Measurements from ENCODE around the gene CHST3. TPM values are rescaled to one million over a fixed set of nuclear protein-coding genes. Genes with fewer than 3 reads are reported as not detected.

The CHST3 gene
- polyA plus RNA-seq, 2 of the 4 experiments (the other 2 are of a cell fraction), result 12.8 to 23.1 TPM

DNA sequence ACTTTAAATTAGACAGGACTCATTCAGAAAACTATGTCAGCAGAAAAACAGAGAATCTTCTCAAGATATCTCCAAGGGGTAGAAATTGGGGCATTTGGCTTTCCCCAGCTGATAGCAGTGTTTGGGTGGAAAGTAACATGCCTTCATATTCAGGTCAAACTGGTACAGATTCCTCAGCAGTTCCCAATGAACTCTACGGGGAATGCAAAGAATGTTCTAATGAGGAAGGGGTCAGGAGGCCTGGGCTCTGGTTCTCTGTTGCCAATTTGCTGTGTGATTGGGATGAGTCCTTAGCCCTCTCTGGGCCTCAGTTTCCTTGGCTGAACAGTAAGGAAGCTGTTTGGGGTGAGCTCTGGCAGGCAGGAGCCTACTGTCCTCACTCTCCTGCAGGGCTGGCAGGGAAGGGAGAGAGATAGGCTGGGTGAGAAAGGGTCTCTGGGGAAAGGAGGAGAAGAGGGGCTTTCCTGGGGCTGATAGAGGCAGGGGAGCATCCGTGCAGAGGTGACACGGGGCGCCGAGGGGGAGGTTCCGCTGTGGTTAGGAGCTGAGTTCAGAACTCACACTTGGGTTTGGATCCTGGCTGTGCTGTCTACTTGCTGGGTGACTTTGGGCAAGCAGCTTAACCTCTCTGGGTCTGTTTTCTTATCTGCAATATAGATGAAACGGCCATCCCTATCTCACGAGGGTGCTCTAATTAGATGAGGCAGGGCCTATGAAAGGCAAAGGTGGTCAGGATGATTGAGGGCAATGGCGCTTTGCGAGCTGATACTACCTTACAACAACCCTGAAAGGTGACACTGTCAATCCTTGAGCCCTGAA, 79.0 kb downstream of the CHST3 start:
- WGBS (ENCODE audit: missing lambda C conversion rate), result 86% methylated on average over 10 of the region's 10 CpGs

DNA sequence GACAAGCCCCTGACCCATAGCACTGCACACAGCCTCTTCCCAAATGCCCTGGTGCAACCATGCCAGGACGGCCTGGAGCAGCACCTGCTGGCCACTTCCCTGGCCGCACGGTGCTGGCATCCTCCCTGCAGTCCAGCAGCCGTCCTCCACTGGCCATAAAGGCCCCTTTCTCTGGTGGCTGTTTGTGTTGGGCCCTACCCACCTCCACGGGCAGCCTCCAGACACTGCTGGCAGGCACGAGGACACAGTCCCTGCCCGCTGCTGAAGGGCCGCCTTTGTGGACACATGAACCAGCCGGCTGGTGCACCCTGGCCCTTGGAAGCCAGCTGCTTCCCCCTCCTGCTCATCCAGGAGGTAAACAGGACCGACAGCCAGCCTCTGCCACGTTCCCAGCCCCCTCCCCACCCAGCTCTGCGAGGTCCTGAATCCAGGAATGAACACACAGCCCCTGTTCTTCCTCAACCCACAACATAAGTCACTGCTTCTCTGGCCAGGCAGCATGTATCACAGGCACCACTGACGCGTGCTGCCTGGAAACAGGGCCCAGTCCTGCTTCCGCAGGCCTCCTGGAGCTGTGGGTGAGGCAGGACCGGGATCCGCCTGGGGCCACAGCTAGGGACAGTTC, 80.3 kb downstream of the CHST3 start:
- Histone ChIP-seq H3K4me2 (no peak overlapping the region), H3K4me1 (peaks cover 3% of the 10 kb centered on the region; the same call in 1 of the 3 replicates), H3K27ac (peak overlapping the region in 1 of 2 experiments; percentile 59; a peak in 3 of 6 replicates), H3K9me3 (peaks cover 6% of the 10 kb centered on the region; the same call in 1 of the 3 replicates), H3K4me3 (no peak overlapping the region)
- POLR2A ChIA-PET, result interaction anchor here (1.0 kb wide), 1 partner anchor 216 kb away, joined by 3 read pairs; no protein-coding TSS in a partner anchor
- CTCF ChIA-PET, result interaction anchor here (0.7 to 22.0 kb wide), 8 partner anchors 9 to 731 kb away, joined by 3 to 207 read pairs (median 6); no protein-coding TSS in a partner anchor
- FAIRE-seq (no peak), ATAC-seq (peak; percentile 71 to 83), DNase-seq (ENCODE audit: low read depth in 1 of 2, low spot score in 1 of 2) (peak in 1 of 2 experiments; percentile 43)
- TF ChIP-seq KDM1A (IDR thresholded peaks at IDR 0.05; ENCODE audit: low read depth) (no peak), EHF (CRISPR knock-in tag; IDR thresholded peaks at IDR 0.05) (no peak), SMC3 (IDR thresholded peaks at IDR 0.05) (peak; percentile 43; the same call in 1 of the 3 replicates), EP300 (IDR thresholded peaks at IDR 0.05) (no peak), CBX8 (IDR thresholded peaks at IDR 0.05) (no peak), RAD21 (conservative IDR thresholded peaks at IDR 0.05 in 1 of 2, IDR thresholded peaks at IDR 0.05 in 1 of 2) (peak; percentile 50 to 56; a peak in 4 of 5 replicates), HEYL (CRISPR knock-in tag; IDR thresholded peaks at IDR 0.05) (no peak), MAZ (IDR thresholded peaks at IDR 0.05; ENCODE audit: borderline replicate concordance, low read depth, low read length) (no peak)
- TF ChIP-seq, protein P1, sequence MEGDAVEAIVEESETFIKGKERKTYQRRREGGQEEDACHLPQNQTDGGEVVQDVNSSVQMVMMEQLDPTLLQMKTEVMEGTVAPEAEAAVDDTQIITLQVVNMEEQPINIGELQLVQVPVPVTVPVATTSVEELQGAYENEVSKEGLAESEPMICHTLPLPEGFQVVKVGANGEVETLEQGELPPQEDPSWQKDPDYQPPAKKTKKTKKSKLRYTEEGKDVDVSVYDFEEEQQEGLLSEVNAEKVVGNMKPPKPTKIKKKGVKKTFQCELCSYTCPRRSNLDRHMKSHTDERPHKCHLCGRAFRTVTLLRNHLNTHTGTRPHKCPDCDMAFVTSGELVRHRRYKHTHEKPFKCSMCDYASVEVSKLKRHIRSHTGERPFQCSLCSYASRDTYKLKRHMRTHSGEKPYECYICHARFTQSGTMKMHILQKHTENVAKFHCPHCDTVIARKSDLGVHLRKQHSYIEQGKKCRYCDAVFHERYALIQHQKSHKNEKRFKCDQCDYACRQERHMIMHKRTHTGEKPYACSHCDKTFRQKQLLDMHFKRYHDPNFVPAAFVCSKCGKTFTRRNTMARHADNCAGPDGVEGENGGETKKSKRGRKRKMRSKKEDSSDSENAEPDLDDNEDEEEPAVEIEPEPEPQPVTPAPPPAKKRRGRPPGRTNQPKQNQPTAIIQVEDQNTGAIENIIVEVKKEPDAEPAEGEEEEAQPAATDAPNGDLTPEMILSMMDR (IDR thresholded peaks at IDR 0.05), result peak; percentile 11; the same call in 1 of the 3 replicates
- 61% methylated on average over 16 of the region's 17 CpGs for WGBS (ENCODE audit: missing lambda C conversion rate)

More for the DNA sequence above, 79.0 kb downstream of the CHST3 start:
- Histone ChIP-seq H3K4me3 (no peak overlapping the region), H3K4me1 (peaks cover 11% of the 10 kb centered on the region), H3K27ac (no peak overlapping the region), H3K9me3 (0 out of 3 replicates have a peak, but pooled peaks cover 3% of the 10 kb centered on the region), H3K4me2 (no peak overlapping the region)
- no peak for TF ChIP-seq HOXB5 (CRISPR knock-in tag; IDR thresholded peaks at IDR 0.05)
- TF ChIP-seq HEYL (CRISPR knock-in tag; IDR thresholded peaks at IDR 0.05), result no peak
- TF ChIP-seq SMC3 (IDR thresholded peaks at IDR 0.05), result no peak
- TF ChIP-seq RARB (CRISPR knock-in tag; IDR thresholded peaks at IDR 0.05), result no peak
- no peak for TF ChIP-seq ESRRA (IDR thresholded peaks at IDR 0.05; ENCODE audit: borderline replicate concordance, low read length)
- TF ChIP-seq HOXB13 (CRISPR knock-in tag; IDR thresholded peaks at IDR 0.05; ENCODE audit: low read depth), result no peak
- no peak for TF ChIP-seq POLR2A (IDR thresholded peaks at IDR 0.05; ENCODE audit: low read length)
- TF ChIP-seq CBX2 (IDR thresholded peaks at IDR 0.05; ENCODE audit: borderline replicate concordance, low read depth), result no peak
- TF ChIP-seq TP53 (CRISPR knock-in tag; IDR thresholded peaks at IDR 0.05), result no peak
- TF ChIP-seq MAZ (IDR thresholded peaks at IDR 0.05; ENCODE audit: borderline replicate concordance, low read depth, low read length), result no peak
- TF ChIP-seq GATA3 (IDR thresholded peaks at IDR 0.05; ENCODE audit: borderline replicate concordance), result no peak
- no peak for TF ChIP-seq ZSCAN20 (CRISPR knock-in tag; IDR thresholded peaks at IDR 0.05)
- no peak for TF ChIP-seq PHF8 (IDR thresholded peaks at IDR 0.05; ENCODE audit: borderline replicate concordance, low read depth)
- no peak for TF ChIP-seq ZFP36 (IDR thresholded peaks at IDR 0.05; ENCODE audit: borderline replicate concordance, partially characterized antibody)
- ChIA-PET CTCF (interaction anchor here (0.6 to 22.0 kb wide), 9 partner anchors 11 to 730 kb away, joined by 3 to 207 read pairs (median 5); no protein-coding TSS in a partner anchor), POLR2A (no interaction called here)
- no peak for ATAC-seq
- FAIRE-seq, result no peak
- no peak for DNase-seq (ENCODE audit: low read depth in 1 of 2, low spot score in 1 of 2)

DNA sequence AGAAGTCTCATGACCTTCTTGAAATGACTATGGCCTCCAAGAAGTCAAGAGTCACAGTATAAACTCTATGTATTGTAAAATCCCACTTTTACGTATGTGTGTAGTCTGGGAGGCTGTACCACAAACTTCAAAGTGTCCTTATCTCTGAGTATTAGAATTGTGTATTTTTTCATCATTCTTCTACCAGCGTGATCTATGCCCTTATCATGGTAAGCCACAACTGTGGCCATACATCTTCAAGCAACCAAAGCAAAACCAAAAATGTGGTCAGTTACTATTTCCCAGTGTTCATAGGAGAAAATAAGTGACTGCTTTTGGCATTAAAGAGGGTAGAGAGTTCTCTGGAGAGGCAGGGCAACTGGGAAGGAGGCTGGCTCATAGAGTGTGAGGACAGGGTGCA, 81.4 kb downstream of the CHST3 start:
- 90% methylated on average over 2 of the region's 2 CpGs for WGBS (ENCODE audit: missing lambda C conversion rate)
- Histone ChIP-seq H3K4me1 (peaks cover 3% of the 10 kb centered on the region; the same call in 1 of the 3 replicates), H3K9me3 (peaks cover 13% of the 10 kb centered on the region; the same call in 2 of the 3 replicates), H3K4me2 (no peak overlapping the region), H3K27ac (no peak overlapping the region), H3K4me3 (no peak overlapping the region)
- POLR2A ChIA-PET, result no interaction called here
- DNase-seq (ENCODE audit: low read depth in 1 of 2, low spot score in 1 of 2), result no peak
- no peak for ATAC-seq
- no peak for FAIRE-seq
- CTCF ChIA-PET, result interaction anchor here (0.5 to 22.0 kb wide), 9 partner anchors 13 to 337 kb away, joined by 3 to 207 read pairs (median 8); no protein-coding TSS in a partner anchor
- TF ChIP-seq GATA3 (IDR thresholded peaks at IDR 0.05; ENCODE audit: borderline replicate concordance), result no peak
- TF ChIP-seq FOSB (CRISPR knock-in tag; IDR thresholded peaks at IDR 0.05), result no peak
- TF ChIP-seq, protein P2, sequence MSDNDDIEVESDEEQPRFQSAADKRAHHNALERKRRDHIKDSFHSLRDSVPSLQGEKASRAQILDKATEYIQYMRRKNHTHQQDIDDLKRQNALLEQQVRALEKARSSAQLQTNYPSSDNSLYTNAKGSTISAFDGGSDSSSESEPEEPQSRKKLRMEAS (IDR thresholded peaks at IDR 0.05), result no peak
- no peak for TF ChIP-seq KDM5A (IDR thresholded peaks at IDR 0.05)
- no peak for TF ChIP-seq HOXA7 (CRISPR knock-in tag; IDR thresholded peaks at IDR 0.05)
- no peak for TF ChIP-seq RAD21 (conservative IDR thresholded peaks at IDR 0.05 in 1 of 2, IDR thresholded peaks at IDR 0.05 in 1 of 2)
- TF ChIP-seq HDAC2 (IDR thresholded peaks at IDR 0.05), result no peak
- no peak for TF ChIP-seq EHF (CRISPR knock-in tag; IDR thresholded peaks at IDR 0.05)
- TF ChIP-seq RFX5 (IDR thresholded peaks at IDR 0.05), result no peak
- no peak for TF ChIP-seq ZSCAN20 (CRISPR knock-in tag; IDR thresholded peaks at IDR 0.05)
- TF ChIP-seq EP300 (IDR thresholded peaks at IDR 0.05), result no peak
- TF ChIP-seq CHD4 (IDR thresholded peaks at IDR 0.05; ENCODE audit: borderline replicate concordance), result no peak
- TF ChIP-seq, protein P3, sequence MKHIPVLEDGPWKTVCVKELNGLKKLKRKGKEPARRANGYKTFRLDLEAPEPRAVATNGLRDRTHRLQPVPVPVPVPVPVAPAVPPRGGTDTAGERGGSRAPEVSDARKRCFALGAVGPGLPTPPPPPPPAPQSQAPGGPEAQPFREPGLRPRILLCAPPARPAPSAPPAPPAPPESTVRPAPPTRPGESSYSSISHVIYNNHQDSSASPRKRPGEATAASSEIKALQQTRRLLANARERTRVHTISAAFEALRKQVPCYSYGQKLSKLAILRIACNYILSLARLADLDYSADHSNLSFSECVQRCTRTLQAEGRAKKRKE (CRISPR knock-in tag; IDR thresholded peaks at IDR 0.05; ENCODE audit: low read depth), result no peak
- TF ChIP-seq MAZ (IDR thresholded peaks at IDR 0.05; ENCODE audit: borderline replicate concordance, low read depth, low read length), result no peak
- TF ChIP-seq MAFK (IDR thresholded peaks at IDR 0.05; ENCODE audit: partially characterized antibody), result no peak
- no peak for TF ChIP-seq SMC3 (IDR thresholded peaks at IDR 0.05)
- TF ChIP-seq HEYL (CRISPR knock-in tag; IDR thresholded peaks at IDR 0.05), result no peak

All from A549 (cell line).